DOHH2 (cell line): ENCODE results near the gene MACIR.

Experiments used
- CTCF ChIP-seq: fragments of 200-600 bp; sonication (generic); IDR thresholded peaks from one replicate; pipeline ENCODE4 v1.5.1; 2014; ENCODE audit warnings: antibody characterized with exemption, mild to moderate bottlenecking, low read depth, low read length; ENCODE audit not compliant: poor library complexity, severe bottlenecking
- EZH2phosphoT487 ChIP-seq: fragments of 200-600 bp; sonication (generic); IDR thresholded peaks from 2 replicates; pipeline ENCODE4 v1.6.1; 2017; ENCODE audit warnings: borderline replicate concordance, mild to moderate bottlenecking, antibody characterized with exemption, low read length, moderate library complexity, mixed read lengths

GRCh38 chr5:103232393-103232999 is 26.1 kb upstream of the MACIR start:
- TF ChIP-seq CTCF (peak; percentile 70), EZH2phosphoT487 (no peak)
